Mammary epithelial cell (primary cell): Measurements from ENCODE around the gene ANKS1B.

Source experiments
- EZH2 ChIP-seq: IDR thresholded peaks from 2 replicates; pipeline ENCODE4 v1.6.1; 2012; ENCODE audit warnings: low read length, inconsistent platforms, borderline replicate concordance
- TF ChIP-seq, protein P1 (sequence below), 2 donors: IDR thresholded peaks in 1 of 2; conservative IDR thresholded peaks in 1 of 2; 2 replicates each; pipeline ENCODE4 v1.5.1; 2011 to 2012; ENCODE audit warnings: inconsistent platforms in 2 of 2, low read length in 2 of 2, mild to moderate bottlenecking in 2 of 2, control low read depth in 1 of 2, low read depth in 1 of 2; ENCODE audit not compliant: insufficient read depth in 1 of 2; ENCODE audit errors: extremely low read depth in 1 of 2

- TF ChIP-seq, protein P1, sequence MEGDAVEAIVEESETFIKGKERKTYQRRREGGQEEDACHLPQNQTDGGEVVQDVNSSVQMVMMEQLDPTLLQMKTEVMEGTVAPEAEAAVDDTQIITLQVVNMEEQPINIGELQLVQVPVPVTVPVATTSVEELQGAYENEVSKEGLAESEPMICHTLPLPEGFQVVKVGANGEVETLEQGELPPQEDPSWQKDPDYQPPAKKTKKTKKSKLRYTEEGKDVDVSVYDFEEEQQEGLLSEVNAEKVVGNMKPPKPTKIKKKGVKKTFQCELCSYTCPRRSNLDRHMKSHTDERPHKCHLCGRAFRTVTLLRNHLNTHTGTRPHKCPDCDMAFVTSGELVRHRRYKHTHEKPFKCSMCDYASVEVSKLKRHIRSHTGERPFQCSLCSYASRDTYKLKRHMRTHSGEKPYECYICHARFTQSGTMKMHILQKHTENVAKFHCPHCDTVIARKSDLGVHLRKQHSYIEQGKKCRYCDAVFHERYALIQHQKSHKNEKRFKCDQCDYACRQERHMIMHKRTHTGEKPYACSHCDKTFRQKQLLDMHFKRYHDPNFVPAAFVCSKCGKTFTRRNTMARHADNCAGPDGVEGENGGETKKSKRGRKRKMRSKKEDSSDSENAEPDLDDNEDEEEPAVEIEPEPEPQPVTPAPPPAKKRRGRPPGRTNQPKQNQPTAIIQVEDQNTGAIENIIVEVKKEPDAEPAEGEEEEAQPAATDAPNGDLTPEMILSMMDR (conservative IDR thresholded peaks at IDR 0.05 in 1 of 2, IDR thresholded peaks at IDR 0.05 in 1 of 2; ENCODE audit: extremely low read depth in 1 of 2, insufficient read depth in 1 of 2, low read depth in 1 of 2, low read length in 2 of 2), result no peak
- TF ChIP-seq EZH2, result no peak
These were observed 1044.8 kb downstream of the ANKS1B start for GRCh38 chr12:98939926-98940325.
